ENCODE data around the gene NPAS3.

The NPAS3 gene

DNA sequence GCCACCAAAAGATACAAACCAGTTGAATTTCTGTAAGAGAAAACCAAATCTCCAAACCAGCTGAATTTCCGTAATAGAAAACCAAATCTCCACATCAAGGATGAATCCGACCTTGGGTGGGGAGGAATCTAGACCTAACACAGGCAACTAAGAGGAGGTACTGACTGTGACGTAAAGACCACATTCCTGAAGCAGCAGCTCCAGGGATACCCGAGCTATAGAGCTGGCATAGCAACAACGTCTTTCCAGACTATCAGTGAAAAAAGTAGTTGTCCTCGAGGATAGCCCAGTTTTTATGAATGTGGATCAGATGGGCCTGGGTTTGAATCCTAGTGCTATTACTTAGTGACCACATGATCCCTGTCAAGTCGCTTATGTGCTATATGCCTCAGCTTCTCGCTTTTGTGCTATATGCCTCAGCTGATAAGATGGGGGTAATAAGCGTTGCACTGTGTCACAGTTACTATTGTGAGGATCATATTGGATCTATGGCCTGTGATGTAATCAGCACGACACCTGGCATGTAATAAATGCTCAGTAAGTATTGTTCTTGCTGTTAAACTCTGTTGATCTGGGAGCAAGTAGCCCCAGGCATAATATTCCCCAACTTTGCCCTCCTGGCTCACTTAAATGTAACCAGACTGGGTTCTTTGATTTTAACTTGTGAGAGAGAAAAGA, 898.4 kb downstream of the NPAS3 start:
- no peak for DNase-seq (ENCODE audit: low read depth)

DNA sequence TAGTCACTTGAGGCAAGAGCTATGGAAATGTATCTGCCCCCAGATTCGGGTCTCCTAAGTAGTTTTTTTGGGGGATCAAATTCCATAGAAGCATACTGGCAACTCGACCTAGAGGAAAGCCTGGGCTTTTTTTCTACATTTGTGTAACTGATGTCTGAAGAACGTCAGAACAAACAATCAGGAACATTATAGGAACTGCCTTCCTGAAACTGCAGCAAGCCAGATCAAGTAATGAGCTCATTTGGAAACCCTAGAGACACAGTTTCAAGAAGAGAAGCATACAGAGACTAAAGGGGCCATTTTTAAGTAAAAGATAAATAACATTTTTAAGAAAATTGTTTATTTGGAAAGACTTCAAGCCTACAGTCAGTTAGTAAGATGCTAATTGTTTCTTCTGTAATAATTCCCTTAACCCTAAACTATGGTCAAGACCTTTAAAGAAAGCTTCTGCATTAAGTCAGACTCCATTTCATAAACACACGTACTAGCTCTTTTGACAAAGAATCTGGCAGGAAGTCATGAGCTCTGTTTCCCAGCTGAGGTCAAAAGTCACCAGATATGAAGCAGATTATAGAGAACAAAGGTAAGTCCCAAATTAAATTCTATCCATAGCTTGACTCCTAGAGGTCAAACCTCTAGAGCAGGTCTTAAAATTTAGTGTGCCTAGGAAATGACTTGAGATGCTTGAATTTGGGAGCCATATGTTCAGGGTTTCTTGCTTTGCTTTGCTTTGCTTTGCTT, 899.4 kb downstream of the NPAS3 start:
- no peak for DNase-seq (ENCODE audit: low read depth)

DNA sequence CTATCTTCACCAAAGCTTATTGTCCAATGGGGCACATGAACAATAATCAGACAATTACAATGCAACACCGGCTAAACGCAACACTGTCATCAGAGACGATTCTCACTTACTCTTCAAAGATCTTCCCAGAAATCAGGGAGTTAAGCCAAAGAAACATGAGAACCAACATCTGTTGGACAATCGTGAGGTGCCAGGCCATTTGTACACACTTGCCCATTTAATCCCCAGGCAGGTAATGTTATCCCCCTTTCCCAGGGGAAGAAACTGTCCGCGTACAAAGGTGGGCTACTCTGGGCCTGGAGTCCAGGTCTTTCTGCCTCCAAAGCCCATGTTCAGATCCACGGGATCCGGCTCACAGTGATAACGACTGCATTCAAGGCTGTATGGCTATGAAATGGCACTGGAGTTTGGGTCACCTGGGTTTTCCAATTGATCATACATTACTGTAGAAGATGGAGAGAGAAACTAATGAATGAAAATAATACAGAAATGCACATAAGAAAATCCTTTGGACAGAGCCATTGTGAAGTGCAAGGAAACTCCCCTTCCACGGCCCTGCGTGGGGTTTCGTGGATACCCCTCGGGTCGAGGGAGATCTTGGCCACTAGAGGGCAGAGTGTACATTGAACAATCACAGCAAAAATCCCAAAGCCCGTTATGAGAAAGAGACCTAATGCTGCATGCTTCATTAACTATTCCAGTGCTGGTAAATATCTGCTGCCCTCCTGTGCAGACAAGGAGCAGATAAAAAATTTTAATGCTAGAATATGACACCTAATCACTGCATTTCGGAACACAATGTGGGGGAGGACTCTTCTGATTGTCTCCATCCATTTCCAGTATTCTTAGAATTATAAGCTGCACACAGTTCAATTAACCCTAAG, 900.8 kb downstream of the NPAS3 start:
- no peak for DNase-seq (ENCODE audit: low read depth)

- no peak for DNase-seq (ENCODE audit: low read depth)
These were observed 902.1 kb downstream of the NPAS3 start for GRCh38 chr14:33840797-33841196.

- DNase-seq (ENCODE audit: low read depth) = no peak
These were observed 903.6 kb downstream of the NPAS3 start for GRCh38 chr14:33842299-33842698.

DNA sequence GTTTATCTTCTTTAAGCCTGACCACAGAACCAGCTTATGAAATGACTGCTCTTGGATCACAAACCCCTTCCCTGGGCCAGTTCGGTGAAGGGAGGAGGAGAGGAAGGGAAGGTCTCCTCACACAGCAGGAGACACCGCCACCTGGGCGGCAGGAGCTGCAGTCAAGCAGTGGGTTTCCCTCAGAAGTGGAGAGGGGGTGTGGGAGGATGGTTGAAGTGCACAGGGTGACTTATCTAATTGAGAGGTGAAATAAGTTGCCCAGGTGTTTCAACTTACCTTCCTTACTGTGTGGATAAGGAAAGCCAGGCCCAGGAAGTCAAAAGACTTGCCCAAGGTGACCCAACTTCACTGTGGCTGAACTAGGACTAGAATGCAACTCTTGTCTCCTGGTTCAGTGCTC, 905.4 kb downstream of the NPAS3 start:
- no peak for DNase-seq (ENCODE audit: low read depth)

DNA sequence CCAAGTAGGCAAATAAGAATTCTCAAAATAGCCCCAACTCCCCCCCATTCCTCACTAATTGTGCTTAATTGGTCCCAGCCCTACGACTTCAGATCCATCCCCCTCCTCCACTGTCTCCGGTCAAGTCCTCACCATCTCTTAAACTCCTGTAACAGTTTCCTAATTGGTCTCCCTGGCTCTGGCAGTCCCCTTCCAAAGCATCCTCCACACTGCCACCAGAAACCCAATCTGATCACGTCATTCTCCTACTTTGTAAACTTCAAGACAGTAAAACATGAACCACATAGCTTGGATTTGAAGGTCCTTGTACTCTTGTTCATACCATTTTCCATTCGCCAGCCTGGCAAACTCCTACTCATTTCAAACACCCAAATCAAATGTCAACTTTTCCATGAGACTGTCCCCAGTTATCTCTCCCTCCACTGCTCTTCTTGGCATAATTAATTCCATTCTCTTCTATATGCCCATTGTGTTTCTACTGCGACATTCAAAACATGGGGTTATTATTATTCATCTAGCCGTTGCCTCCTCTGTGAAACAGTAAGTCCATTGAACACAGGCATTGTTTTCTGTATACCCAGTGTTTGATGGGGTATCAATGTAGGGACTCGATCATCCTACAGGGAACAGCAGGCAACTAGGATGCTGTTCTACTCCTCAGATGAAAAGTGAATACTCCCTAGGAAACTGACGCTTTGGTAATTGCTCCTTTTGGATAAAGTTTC, 907.6 kb downstream of the NPAS3 start:
- no peak for DNase-seq (ENCODE audit: low read depth)

DNA sequence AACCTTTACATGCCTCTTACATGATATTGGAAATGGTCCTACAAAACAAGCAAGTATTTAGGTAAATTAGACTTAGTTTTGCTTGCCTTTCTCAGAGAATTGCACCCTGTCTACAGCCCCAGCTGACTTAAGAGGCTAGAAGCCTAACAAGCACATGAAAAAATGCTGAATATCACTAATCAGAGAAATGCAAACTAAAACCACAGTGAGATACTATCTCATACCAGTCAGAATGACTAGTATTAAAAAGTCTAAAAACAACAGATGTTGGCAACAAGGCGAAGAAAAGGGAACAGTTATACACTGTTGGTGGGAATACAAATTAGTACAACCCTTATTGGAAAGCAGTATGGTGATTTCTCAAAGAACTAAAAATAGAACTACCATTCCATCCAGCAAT, 908.4 kb downstream of the NPAS3 start:
- DNase-seq (ENCODE audit: low read depth) = no peak

DNA sequence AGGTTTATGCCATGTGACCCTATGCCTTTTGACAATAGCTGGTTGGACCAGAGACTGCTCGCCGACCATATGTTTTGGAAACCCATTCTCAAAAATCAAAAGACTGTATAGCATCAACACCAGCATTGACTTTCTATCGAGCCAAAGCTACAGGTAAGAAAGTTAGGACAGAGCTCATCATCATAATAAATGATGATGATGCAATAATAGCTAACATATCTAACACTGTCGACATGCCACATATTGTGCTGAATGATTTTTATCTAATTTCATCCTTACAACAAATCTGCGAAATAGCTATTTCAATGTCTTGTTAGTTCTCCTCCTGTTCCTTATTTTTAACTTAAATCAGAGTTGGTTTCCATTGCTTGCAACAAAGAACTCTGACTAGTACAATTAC, 909.3 kb downstream of the NPAS3 start:
- DNase-seq (ENCODE audit: low read depth) = no peak

DNA sequence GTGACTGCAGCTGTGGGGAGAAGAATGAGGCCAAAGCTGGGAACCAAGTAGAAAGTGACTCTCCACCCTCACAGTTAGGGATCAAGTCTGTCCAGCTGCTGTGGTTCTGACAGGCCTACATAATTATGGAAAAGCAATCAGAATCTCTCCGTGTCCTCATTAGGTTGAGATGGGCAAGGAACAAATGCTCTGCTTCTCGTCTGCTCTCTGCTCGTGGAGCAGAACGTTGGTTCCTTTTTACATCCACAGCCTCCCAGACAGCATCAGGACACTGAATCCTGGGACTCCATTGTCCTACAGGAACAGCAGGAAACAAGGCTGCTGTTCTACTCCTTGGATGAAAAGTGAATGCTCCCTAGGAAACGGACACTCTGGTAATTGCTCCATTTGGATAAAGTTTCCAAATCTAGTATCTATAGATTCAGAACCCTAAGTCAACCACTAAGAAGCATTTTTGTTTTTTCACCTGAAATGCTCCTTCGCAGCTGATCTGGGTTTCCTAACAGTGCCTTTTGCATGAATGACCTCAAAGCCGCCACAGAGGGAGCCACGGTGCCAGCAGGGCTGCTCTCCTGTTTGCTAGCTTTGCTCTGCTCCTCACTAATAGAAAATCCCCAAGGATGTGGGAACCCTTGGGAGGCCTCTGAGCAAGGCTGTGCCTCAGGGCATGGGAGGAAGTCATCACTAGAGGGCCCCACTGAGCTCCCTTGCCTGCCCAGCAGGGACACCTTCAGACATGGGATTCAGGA, 910.2 kb downstream of the NPAS3 start:
- no peak for DNase-seq (ENCODE audit: low read depth)

- DNase-seq (ENCODE audit: low read depth) = no peak
These were observed 910.7 kb downstream of the NPAS3 start for GRCh38 chr14:33849455-33849801.

DNA sequence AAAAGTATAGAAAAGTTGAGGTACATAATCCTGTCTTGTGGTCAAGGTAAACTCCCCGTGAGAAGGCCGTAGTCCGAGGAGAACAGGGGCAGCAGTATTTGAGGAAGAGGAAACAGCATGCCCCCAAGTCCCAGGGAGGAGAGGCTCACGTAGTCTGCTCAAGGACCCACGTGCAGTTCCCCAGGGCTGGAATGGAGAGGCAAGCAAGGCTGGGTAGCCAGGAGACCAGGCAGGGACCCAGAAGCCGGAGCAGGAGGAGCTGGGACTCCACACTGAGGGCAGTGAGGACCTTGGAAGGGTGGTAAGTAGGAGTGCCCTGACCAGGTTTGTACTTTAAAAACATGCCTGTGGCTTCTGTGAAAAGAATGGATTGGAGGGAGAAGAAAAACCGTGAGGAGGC, 912.1 kb downstream of the NPAS3 start:
- no peak for DNase-seq (ENCODE audit: low read depth)

DNA sequence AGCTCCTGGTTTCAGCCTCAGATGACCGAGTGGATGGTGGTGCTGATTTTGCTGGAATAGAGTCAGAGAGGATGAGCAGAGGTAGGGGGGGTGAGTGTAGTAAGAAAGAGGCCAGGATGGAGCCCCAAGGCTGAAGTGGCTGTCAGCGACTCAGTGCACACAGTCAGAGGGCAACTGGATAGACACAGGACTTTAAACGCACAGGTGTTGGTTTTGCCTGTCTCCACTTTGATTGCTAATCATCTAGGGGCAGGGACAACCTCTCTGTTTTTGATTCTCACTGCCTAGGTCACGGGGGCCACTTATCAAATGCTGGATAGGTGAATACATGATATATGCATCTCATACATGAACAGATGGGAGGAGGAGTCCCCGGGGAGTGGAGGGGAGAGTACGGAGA, 912.7 kb downstream of the NPAS3 start:
- no peak for DNase-seq (ENCODE audit: low read depth)

DNA sequence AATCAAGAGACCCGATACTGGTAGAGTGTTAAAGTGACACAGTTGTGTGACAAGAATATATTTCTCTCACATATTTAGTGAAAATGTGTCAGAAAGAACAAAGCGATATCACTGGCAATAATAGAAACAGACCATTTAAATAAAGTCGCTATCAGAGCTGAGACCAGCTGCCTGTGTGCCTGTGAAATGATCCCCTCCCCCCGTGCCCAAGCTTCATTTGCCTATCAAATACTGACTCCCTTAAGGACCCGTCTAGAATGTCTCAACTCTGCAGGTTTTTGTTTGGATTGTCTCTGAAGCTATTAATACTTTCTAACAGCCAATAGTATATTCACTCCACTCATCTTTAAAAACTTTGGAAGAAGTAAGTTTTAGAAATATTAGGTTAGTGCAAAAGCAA, 913.3 kb downstream of the NPAS3 start:
- no peak for DNase-seq (ENCODE audit: low read depth)
